ENCODE measurements around the gene SUSD1. TPM values are rescaled to one million over a fixed set of nuclear protein-coding genes. Genes with fewer than 3 reads are reported as not detected.
A peak's percentile ranks its signal among the peaks of the same experiment; 100 is the strongest.

SUSD1 gene
- total and polyA plus RNA-seq, 8 donors = 2.6 to 14.8 (median 4.4) TPM

DNA sequence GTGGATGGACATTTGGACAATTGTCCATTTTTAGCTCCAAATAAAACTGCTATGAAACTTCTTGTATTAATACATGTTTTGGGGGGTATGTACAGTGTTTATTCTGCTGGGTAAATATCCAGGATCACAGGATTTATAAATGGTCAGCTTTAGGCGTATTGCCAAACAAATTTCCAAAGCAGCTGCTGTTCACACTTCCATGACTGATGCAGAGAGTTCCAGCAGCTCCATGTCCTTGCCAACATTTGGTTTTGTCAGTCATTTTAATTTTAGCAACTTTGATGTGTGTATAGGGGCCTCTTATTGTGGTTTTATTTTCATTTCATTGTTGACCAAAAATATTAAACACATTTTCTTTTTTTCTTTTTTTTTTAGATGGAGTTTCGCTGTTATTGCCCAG, 9.8 kb upstream of the SUSD1 start:
- intact Hi-C loops (cut with DNase I) = no loop called here
- DNase-seq (no peak), FAIRE-seq (no peak), ATAC-seq (no peak)
- TF ChIP-seq, protein P1, sequence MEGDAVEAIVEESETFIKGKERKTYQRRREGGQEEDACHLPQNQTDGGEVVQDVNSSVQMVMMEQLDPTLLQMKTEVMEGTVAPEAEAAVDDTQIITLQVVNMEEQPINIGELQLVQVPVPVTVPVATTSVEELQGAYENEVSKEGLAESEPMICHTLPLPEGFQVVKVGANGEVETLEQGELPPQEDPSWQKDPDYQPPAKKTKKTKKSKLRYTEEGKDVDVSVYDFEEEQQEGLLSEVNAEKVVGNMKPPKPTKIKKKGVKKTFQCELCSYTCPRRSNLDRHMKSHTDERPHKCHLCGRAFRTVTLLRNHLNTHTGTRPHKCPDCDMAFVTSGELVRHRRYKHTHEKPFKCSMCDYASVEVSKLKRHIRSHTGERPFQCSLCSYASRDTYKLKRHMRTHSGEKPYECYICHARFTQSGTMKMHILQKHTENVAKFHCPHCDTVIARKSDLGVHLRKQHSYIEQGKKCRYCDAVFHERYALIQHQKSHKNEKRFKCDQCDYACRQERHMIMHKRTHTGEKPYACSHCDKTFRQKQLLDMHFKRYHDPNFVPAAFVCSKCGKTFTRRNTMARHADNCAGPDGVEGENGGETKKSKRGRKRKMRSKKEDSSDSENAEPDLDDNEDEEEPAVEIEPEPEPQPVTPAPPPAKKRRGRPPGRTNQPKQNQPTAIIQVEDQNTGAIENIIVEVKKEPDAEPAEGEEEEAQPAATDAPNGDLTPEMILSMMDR (IDR thresholded peaks at IDR 0.05) = no peak
- H3K4me1 ChIP-seq = no peaks in the 10 kb centered on the region
- no peaks in the 10 kb centered on the region for H3K9me3 ChIP-seq
- no peaks in the 10 kb centered on the region for H3K27me3 ChIP-seq
- WGBS, 2 donors = 77 to 80% methylated on average over 2 of the region's 2 CpGs
- H3K4me3 ChIP-seq = no peak overlapping the region
- no peak overlapping the region for H3K27ac ChIP-seq
- no peaks in the 10 kb centered on the region for H3K36me3 ChIP-seq

DNA sequence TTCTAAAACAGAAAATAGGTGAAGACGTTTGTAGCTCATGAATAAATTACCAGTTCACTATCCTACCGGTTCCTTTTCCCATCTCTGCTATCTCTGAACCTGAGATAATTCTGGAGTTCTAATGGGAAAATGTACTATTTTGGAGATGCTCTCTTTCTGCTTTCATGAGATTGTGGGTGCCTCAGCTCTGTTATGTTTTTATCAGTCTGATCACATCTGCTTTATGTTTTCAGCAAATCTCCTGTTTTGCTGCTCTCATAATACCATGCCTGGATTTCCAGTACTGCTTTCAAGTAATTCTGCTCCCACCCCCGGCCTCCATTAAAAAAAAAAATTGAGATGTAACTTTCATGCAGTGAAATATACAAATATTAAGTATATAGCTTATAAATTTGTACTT, 9.1 kb upstream of the SUSD1 start:
- H3K36me3 ChIP-seq = no peaks in the 10 kb centered on the region
- TF ChIP-seq, protein P1 (IDR thresholded peaks at IDR 0.05) = no peak
- no peaks in the 10 kb centered on the region for H3K9me3 ChIP-seq
- intact Hi-C loops (cut with DNase I) = no loop called here
- WGBS, 2 donors = 70 to 79% methylated on average over 3 of the region's 3 CpGs
- H3K4me3 ChIP-seq = no peak overlapping the region
- ATAC-seq (no peak), FAIRE-seq (no peak), DNase-seq (no peak)
- no peaks in the 10 kb centered on the region for H3K4me1 ChIP-seq
- no peak overlapping the region for H3K27ac ChIP-seq
- no peaks in the 10 kb centered on the region for H3K27me3 ChIP-seq

DNA sequence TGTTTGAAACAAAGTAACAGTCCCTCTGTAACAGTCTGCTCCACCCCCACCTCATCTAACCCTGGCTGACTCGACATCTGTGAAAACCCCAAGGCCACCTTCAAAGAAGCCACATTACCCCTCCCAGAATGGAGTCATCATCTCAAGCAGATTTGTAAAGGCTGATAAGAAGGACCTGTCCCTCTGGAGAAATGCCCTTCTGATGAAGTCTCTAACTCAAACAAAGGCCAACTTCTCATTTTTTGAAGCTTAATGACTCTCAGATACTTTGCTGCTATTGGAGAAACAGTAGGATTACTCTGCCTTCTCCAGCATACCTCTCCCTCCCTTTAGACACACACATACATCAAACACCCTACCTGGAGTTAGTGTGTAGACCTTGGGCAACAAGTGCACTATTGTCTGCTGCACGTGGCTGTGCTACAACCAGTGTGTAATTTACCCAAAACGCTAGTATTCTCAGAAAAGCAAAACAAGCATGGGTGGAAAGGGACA, 5.3 kb upstream of the SUSD1 start:
- Histone ChIP-seq H3K36me3 (no peaks in the 10 kb centered on the region), H3K4me1 (no peaks in the 10 kb centered on the region), H3K27ac (no peak overlapping the region), H3K4me3 (no peak overlapping the region), H3K9me3 (no peaks in the 10 kb centered on the region), H3K27me3 (no peaks in the 10 kb centered on the region)
- TF ChIP-seq, protein P1 (IDR thresholded peaks at IDR 0.05) = no peak
- intact Hi-C loops (cut with DNase I) = no loop called here
- DNase-seq = no peak
- WGBS, 2 donors = 11 to 17% methylated on average over 3 of the region's 3 CpGs
- FAIRE-seq = no peak
- peak in 2 of 4 donors; percentile 19 to 55 for ATAC-seq

DNA sequence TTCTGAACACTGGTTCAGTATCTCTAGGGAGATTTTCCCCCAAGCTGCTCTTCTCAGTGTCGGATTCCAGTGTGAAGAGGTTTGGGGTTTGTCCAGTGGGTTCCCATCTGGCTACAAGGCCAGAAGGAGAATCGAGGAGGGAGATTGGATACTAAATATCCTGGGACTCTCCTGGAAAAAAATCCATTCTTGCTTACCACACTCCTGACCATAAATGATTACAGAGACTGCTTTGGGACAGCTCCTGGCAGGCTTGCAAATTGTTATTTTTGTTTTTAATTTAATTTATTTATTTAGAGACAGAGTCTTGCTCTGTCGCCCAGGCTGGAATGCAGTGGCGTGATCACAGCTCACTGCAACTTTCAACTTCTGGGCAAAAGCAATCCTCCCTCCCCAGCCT, 4.7 kb upstream of the SUSD1 start:
- DNase-seq (no peak), FAIRE-seq (no peak), ATAC-seq (no peak)
- H3K9me3 ChIP-seq = no peaks in the 10 kb centered on the region
- WGBS, 2 donors = 77 to 89% methylated on average over 4 of the region's 4 CpGs
- TF ChIP-seq, protein P1 (IDR thresholded peaks at IDR 0.05) = no peak
- H3K4me1 ChIP-seq = no peaks in the 10 kb centered on the region
- intact Hi-C loops (cut with DNase I) = no loop called here
- H3K27me3 ChIP-seq = no peaks in the 10 kb centered on the region
- H3K36me3 ChIP-seq = no peaks in the 10 kb centered on the region
- H3K27ac ChIP-seq = no peak overlapping the region
- no peak overlapping the region for H3K4me3 ChIP-seq

DNA sequence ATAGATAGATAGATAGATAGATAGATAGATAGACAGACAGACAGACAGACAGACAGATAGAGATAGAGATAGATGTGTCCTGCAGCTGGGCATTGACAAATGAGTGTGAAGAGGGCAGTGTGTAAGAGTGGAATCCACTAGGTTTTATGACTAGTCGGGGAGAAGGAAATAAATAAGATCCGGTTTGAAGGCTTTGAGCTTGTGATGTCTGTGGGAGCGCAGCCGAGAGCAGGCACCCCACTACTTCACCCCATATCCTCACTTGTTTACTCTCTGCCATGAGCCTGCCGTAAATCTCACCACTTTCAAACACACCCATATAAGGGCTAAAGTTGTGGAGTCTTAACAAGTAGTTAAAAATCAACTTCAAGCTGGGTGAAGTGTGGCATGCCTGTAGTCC, 1.4 kb upstream of the SUSD1 start:
- Histone ChIP-seq H3K9me3 (no peaks in the 10 kb centered on the region), H3K4me3 (no peak overlapping the region), H3K27me3 (no peaks in the 10 kb centered on the region), H3K36me3 (no peaks in the 10 kb centered on the region), H3K4me1 (peaks cover 0 to 6% (median 0%) of the 10 kb centered on the region in 3 donors), H3K27ac (no peak overlapping the region)
- DNase-seq (no peak), FAIRE-seq (no peak), ATAC-seq (no peak)
- TF ChIP-seq, protein P1 (IDR thresholded peaks at IDR 0.05) = no peak
- WGBS, 2 donors = 75 to 80% methylated on average over 5 of the region's 5 CpGs
- intact Hi-C loops (cut with DNase I) = no loop called here
